ENCODE measurements around the gene ARHGEF18.

GRCh38 chr19:7356899-7357627 lies 8.3 kb downstream of the ARHGEF18 start:
- TF ChIP-seq POLR2A (IDR thresholded peaks at IDR 0.05) (no peak), POLR2AphosphoS5 (IDR thresholded peaks at IDR 0.05) (peak in 1 of 3 donors; percentile 9)

Data from transverse colon (tissue), 3 donors.